Fibroblast of the conjunctiva (primary cell): ENCODE measurements around the gene IRF3.

ENCODE experiments used
- DNase-seq: peaks from one replicate; pipeline ENCODE4 v3.0.0-alpha.2; 2010; ENCODE audit warnings: low read depth

Gene IRF3

DNA sequence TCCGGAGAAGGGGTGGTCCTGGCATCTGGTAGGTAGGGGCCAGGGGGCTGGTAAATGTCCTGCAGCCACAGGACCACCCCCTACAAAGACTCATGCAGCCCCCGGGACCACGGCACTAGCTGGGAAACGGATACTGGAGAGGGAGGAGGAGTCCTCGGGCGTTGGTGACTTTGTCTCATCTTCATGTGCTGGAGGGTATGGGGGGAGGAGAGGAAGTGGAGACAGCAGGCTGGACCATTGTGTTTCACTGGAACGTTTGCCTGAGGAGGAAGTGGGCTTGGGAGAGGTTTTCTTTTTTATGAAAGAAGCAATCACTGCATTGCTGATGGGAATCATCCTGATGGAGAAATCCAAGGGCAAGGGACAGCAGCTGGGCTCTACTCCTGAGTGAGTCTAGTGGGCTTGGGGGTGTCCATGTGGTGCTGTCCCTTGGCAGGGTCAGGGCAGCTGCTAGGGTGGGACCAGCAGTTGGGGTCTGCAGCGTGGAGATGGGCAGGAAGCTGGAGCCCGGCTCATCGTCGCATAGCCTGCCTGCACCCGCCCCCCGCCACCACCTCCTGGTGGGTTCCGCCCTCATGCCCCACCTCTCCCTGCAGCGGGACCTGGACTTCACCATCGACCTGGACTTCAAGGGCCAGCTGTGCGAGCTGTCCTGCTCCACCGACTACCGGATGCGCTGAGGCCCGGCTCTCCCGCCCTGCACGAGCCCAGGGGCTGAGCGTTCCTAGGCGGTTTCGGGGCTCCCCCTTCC lies 22.1 kb upstream of the IRF3 start:
- no peak for DNase-seq

DNA sequence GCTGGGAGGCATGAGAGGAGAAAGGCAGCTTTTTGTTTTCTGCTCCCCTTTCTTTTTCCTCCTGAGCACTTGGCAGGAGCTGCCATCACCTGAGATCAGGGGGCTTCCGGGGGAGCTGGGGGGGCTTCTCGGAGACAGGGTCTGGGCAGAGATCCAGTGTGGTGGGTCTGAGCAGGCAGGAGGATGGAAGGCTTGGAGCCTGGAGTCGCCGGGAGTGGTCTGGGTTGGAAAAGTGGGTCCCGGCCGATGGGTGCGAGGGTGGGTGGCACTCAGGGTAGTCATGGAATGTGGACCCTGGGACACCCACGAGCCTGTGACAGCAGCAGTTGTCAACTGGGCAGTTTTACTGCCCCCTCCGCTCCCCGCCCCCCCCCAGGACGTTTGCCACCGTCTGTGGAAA lies 21.5 kb upstream of the IRF3 start:
- no peak for DNase-seq

DNA sequence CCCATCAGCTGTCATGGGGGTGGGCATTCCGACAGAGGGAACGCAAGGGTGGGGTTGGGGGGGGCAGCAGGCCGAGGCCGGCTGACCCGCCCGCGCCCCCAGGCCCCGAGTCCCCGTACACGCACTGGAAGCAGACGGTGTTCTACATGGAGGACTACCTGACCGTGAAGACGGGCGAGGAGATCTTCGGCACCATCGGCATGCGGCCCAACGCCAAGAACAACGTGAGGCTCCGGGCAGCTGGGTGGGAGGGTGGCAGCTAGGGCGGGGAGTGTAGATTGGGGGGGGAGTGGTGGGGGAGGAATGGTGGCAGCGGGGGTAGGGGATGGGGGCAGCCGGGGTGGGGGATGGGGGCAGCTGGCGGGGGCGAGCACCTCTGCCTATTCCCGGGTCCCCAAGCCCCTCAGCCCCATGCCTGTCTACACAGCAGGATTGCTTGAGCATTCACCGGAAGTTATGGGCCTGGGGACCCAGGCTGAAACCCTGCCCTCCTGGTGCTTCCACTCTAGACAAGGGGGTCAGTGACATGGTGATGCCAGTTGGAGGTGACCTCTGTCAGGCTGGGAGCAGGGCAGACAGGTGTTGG lies 20.9 kb upstream of the IRF3 start:
- no peak for DNase-seq

DNA sequence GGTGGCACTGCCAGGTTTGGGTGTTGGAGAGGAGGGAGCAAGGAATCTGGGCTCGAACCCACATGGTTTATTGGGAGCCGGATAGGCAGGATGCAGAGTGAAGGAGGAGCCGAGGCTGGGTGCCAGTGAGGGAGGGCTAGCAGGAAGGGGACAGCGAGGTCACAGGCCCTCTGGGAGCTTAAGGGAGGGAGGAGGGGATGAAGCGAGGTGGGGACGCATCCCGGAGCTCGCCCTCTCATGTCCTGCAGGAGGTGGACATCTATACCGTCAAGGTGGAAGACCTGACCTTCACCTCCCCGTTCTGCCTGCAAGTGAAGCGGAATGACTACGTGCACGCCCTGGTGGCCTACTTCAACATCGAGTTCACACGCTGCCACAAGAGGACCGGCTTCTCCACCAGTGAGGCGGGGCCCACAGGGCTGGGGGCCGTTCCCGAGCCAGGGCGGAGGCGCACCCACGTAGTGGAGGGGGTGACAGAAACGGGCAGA lies 20.2 kb upstream of the IRF3 start:
- no peak for DNase-seq

DNA sequence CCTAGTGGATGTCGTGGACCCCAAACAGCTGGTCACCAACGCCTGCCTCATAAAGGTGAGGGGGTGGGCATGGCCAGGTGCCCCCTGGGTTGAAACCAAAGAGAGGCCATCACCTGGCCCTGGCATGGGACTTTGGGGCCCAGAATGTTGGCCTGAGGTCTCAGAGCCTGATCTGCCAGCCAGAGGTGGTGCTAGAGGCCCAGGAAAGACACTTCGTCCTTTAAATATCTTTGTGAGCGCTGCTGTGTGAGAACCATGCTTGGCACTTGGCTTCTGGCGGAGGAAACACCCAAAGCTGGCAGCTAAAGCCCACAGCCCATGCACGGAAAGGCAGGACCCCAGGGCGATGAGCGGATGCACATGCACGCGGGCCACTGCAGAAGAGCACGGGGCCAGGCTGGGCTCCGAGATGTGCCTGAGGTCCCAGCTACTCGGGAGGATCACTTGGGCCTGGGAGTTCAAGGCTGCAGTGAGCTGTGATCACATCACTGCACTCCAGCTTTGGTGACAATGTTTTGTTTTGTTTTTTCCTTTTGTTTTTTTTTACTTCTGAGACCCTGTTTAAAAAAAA lies 19.4 kb upstream of the IRF3 start:
- DNase-seq, result no peak

DNA sequence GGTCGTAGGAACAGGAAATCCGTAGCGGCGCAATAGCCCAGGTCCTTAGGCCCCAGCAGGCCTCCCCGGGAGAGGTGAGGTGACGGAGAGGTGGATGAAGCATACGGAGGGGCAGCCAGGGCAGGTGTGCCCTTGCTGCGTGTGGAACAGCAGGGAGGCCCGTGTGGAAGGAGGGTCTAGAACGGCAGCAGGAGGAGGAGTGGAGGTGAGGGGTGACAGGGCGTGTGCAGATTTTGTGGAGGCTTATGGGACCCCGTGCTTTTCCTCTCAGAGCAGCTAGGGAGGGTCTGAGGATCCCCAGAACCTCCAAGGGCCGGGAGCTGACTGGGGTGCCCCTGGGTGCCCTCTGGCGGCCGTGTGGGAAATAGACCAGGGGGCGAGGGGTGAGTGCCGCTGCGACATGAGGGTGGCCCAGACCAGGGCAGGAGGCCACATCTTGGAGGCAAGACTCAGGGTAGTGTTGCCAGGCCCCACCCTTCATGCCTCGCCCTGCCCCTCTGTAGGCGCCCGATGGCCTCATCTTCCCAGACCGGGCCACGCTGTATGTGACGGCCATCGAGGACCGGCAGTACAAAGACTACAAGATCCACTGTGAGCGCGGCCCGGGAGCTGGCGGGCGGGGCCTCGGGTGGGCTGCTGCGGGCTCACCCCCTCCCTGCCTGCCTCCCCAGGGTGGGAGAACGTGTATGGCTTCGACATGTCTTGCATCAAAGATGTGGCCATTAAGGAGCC lies 18.8 kb upstream of the IRF3 start:
- DNase-seq, result no peak

DNA sequence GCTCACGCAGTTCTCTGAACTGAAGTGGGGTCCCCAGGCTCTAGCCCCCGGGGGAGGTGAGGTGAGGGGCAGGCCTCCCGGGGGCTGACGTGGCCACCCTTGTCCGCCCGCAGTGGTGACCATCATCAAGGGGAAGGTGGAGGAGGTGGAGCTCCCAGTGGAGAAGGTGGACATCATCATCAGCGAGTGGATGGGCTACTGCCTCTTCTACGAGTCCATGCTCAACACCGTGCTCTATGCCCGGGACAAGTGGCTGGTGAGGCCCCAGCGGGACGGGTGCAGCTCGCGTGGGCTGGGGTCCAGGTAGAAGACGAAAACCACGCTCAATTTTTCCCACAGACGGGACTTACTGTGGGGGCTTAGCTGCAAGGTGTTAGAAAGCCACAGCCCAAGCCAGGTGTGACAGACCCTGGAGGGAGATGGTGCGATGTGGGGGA lies 18.2 kb upstream of the IRF3 start:
- no peak for DNase-seq

DNA sequence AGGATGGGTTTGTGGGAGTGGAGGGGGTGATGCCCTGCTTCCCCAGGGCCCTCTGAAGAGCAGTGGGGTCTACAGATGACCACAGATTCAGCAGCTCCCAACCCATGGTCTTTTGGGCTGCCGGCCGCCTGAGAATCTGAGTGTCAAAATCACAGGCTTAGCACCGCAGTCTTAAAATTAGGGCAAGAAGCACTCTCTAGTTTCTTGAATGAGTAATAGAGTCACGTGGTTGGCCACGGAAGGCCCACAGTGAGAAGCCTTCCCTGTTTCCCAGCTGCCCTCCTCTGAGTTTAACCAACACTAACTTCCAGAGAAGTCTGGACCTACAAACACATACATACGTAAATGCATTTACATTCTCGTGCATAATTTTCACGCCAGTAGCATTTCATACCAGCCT lies 16.6 kb upstream of the IRF3 start:
- DNase-seq, result no peak

DNA sequence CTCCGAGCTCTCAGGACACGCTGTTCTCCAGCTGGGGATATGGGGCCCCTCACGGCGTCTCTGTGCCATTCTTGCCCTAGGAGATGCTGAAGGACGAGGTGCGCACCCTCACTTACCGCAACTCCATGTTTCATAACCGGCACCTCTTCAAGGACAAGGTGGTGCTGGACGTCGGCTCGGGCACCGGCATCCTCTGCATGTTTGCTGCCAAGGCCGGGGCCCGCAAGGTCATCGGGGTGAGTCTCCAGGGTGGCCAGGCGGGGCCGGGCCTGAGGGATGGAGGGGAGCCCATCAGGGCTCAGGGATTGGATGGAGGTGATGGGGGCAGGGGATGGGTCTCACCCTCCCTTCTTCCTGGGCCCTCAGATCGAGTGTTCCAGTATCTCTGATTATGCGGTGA lies 16.2 kb upstream of the IRF3 start:
- no peak for DNase-seq

DNA sequence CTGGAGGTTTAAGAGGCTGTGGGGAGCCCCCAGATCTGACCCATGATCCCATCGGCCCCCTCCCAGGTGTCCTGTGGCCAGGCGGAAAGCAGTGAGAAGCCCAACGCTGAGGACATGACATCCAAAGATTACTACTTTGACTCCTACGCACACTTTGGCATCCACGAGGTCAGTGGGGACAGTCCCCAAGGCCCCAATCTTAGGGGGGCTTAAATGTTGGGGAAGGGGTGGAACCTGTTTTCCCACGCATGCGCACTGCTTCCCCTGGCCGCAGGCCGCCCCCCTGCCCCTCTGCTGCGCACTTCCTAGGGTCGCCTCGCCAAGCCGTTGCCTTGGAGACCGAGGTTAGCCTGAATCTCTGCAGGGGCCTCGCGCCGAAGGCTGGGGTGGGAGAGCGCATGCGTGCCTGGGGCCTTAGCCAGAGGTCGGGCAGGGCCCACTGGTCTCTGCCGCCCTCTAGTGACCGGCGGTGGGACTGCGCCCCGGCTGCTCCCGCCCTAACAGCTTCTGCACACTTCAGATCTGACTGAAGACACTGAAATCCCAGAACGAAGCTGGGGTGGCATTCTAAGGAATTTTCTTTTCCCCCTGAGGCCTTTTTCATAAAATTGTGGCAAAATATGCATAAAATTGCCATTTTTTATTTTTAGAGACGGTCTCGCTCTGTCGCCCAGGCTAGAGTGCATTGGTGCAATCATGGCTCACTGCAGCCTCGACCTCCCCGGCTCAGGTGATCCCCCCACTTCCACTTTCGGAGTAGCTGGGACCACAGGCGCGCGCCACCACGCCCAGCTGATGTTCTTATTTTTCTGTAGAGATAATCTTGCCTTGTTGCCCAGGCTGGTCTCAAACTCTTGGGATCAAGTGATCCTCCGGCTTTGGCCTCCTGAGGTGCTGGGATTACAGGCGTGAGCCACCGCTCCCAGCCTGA lies 15.0 kb upstream of the IRF3 start:
- DNase-seq, result peak; percentile 83

DNA sequence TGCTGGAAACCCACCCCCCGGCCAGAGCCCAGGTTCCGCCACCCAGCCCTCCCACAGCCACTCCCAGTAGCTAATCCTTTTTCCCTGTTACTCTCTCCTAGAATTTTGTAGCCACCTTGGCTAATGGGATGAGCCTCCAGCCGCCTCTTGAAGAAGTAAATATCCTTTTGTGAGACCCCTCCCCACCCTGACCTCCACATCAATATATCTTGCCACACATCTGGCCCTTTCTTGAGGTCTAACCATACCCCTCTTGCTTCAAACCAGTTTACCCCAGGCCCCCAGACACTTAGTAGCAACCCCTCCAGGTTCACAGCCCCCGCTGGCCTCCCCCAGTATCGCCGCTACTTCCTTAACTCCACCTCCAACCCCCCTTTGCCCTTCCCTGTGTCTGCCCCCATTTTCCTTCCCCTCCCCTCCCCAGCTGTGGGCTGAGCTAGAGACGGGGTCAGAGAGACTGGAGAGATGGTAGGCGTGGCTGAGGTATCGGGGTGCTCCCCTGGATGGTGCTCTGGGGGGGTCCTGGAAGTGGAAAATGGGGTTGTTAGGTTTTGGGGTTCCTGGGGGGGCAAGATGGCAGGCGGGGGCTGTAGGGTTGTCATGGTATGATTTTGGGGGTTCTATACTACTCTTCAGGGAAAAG lies 14.2 kb upstream of the IRF3 start:
- no peak for DNase-seq

DNA sequence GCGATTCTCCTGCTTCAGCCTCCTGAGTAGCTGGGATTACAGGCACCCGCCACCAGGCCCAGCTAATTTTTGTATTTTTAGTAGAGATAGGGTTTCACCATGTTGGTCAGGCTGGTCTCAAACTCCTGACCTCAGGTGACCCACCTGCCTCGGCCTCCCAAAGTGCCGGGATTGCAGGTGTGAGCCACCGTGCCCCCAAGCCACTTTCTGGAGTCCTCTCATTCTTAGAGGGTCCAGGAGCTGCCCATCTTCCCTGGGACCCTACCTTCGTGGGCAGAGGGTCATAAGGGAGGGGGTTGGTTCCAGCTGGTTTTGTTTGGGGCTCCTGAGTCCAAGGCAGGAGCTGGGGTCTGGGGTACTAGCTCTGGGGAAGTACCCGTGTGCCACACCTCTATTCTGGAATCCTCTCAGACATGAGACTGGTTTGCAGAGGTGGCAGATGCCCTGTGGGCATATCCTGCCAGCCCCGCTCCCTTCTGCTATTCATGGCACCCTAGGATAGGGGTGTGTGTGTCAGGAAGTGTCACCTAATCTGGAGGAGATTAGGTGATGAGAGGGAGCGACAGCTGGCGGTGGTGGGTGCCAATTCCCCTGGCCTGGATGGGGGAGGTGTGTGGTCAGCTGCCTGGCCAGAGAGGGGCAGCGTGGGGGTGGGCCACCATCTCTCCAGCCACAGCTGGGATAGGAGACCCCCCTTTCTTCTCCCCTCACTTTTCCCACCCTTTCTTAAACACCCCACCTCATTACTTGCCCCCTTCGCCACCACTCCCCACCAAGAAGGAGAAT lies 13.5 kb upstream of the IRF3 start:
- no peak for DNase-seq

DNA sequence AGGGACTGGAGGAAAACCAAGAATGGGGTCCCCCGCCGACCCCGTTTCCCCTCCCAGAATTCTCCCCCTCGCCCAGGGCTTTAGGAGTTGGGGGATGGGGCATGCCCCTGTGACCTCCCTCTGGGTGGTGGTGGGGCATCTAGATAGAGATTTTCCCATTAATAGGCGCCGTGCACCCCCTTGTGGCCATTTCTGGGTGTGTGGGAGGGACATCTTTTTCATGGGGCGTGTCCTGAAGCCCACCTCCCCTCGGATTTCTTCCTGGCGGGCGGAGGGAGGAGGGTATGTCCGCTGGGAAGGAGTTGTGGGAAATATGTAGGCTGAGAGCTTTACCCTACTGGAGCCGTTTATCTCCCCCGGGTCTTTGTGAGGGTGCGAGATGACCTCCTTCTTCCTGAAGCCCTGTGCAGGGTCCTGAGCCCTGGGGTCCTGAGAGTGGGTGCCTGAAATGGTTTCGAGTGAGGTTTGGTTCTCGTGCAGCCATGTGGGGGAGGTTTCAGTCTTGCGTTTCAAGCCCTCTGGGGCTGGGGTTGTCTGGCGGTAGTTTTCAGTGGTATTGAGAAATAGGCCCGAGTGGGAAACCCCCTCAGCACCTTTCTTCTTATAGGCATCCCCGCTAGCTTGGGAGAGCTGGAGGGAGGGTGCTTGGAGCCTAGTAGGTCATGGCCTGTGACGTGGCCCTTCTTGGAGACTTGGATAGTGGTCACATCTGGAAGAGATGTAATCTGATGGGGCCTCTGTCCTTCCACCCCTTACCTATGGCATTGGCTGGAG lies 12.4 kb upstream of the IRF3 start:
- no peak for DNase-seq

DNA sequence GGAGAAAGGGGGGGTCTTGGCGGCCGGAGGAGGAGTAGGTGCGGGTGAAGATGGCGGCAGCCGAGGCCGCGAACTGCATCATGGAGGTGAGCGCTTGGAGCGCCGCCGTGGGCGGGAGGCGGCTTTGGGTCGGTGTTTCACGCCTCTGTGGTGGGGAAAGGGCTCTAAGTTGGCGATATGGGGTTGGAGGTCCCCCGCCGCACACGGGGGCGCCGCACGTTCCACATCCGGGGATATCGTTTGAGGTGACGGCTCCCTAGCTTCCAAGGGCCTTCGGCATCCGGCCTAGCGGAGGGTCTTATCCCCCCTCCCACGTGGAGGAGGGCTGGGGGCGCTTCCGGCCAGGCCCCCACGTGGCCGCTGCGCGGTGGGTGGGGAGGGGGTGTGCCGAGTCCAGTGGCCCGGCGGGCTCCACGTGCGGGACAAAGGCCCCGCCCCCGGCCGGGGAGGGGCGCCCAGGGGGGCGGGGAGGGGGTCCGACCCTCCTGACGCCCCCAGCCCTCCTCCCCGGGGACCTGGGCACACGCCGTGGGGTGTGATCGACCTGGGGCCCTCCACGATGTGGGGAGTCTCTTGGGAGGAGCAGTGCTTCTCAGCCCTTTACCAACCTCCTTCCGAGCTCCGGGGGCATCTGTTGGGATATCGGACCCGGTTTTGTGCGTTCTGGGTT lies 11.7 kb upstream of the IRF3 start, which contains the start of gene PRMT1:
TSS of gene PRMT1 (plus strand) at position 41 of the 670 bp plus-strand sequence. CDS start at position 51, 10 bp downstream.
- no peak for DNase-seq

DNA sequence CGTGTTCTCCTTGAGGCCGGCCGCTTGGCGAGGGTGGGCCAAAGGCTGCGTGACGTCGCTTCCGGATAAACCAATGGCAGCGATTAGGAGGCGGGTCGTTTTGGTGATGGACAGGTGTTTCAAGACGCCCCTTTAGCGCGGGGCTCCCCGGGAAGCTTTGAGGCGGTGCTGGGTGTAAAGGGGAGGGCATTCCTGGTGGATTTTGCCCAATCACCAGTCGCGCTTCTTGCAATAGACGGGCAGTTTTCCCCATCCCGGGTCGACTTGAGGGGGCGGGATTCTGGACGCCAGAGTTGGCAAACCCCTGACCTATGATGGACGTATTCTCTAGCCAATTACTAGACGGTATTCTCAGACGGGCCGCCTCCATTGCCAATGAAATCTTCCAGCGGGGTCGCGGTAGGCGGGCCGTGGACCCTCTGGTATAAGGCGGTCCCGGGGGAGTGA lies 11.2 kb upstream of the IRF3 start:
- peak; percentile 100 for DNase-seq

DNA sequence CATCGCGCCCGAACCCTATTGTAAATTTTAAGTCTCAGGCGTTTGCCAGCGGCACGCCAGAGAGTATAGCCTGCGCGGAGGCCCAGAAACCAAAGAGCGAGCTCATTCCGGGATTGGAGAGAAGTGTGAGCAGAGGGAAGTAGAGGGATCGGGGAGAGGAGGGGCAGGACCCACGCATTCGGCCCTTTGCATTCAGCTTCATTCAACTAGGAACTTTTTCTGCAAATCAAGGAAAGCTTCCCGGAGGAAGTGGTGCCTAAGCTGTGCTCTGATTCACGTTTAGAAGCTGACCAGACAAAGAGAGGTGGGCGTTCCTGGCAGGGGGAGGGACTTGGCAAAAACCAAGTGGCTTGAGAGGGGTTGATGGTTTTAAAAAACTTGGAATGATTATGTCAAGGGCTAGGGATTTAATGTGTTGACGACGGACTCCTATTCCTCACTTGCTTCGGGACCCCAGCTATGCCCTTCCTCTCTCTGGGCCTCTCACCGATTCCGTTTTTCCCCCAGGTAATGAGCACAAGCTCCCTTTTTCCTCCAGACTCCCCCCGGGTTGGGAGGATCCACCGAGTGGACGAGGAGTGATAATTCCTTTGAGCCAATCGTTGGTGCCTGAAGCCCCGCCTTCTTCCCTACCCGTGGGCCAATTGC lies 10.6 kb upstream of the IRF3 start:
- peak; percentile 92 for DNase-seq

DNA sequence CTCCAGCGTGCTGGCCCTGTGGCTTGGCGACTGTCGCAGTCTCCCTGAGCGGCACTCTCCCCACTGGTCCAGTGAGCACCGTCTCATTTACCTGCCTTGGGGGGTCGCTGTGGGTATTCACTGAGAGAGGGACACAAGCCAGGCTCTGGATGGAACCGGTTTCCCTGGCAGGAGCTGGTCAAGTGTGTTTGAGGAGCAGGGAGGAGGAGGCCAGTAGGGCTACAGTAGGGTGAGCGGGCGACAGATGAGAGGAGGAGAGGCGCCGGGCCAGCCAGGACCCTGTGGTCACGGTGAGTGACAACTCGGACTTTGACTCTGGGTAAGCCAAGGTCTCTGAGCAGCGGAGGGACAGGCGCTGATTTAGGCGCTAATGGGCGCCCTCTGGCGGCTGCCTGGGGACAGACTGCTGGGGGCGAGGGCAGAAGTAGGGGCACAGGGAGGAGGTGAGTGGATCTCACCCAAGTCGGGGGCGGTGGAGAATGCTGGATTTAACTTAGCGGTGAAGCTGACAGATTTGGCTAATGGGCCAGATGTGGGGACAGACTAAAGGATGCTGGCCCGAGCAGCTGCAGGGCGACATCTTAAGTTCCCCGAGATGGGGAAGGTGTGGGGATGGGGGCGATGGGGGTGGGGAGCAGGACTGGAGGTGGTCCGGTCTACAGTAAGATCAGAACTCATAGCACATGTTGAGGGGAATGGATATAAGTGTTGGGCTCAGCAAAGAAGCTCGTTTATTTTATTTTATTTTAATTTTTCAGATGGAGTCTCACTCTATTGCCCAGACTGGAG lies 6.7 kb upstream of the IRF3 start:
- DNase-seq, result peak; percentile 48
